Measurements from ENCODE around the gene CDYL.

DNA sequence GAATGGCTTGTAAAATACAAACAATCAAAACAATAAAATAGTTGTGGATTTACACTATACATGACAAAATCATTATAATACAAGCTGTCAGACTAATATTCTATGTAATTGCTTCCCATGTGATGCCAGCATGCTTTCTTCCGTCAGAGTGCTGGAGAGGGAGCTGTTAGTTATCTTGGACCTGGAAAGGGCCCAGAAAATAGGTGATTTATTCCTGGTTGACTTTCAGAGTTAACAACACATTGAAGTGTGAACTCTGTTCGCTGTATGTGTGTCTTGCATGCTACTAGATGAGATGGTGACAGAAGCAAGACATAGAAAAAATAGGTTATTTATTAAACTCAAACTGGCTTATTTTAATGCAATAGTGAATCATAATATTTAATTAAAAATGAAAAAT, 70.2 kb downstream of the CDYL start:
- TF ChIP-seq, protein P1, sequence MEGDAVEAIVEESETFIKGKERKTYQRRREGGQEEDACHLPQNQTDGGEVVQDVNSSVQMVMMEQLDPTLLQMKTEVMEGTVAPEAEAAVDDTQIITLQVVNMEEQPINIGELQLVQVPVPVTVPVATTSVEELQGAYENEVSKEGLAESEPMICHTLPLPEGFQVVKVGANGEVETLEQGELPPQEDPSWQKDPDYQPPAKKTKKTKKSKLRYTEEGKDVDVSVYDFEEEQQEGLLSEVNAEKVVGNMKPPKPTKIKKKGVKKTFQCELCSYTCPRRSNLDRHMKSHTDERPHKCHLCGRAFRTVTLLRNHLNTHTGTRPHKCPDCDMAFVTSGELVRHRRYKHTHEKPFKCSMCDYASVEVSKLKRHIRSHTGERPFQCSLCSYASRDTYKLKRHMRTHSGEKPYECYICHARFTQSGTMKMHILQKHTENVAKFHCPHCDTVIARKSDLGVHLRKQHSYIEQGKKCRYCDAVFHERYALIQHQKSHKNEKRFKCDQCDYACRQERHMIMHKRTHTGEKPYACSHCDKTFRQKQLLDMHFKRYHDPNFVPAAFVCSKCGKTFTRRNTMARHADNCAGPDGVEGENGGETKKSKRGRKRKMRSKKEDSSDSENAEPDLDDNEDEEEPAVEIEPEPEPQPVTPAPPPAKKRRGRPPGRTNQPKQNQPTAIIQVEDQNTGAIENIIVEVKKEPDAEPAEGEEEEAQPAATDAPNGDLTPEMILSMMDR (IDR thresholded peaks at IDR 0.05), result no peak
- TF ChIP-seq POLR2A (IDR thresholded peaks at IDR 0.05), result no peak

Measured in ovary (tissue), 3 donors.